Endothelial cell of umbilical vein (primary cell): ENCODE results near the gene PHACTR1. TPM values are rescaled to one million over a fixed set of nuclear protein-coding genes. Genes with fewer than 3 reads are reported as not detected.

Experiments used
- BruUV-seq: library from RNA; stranded (reverse); fragments of 400-500 nt; replicated peaks from 2 replicates; lab custom pipeline; 2021; lab: Mats Ljungman, UMichigan
- CTCF ChIA-PET: fragments of 300-600, 350-600 bp; sonication (Branson Sonifier 250); formaldehyde crosslinking; loops from one replicate; lab custom pipeline; 2021; ENCODE audit warnings: antibody characterized with exemption, inconsistent platforms; lab: Charles Lee
- POLR2A ChIA-PET: fragments of 300-600, 350-600 bp; sonication (Branson Sonifier 250); formaldehyde crosslinking; loops from one replicate; lab custom pipeline; 2021; ENCODE audit warnings: antibody characterized with exemption, inconsistent platforms; lab: Charles Lee
- DNase-seq: peaks from one replicate; pipeline ENCODE4 v3.0.0-alpha.2; 2011; ENCODE audit warnings: low read depth, low spot score
- FAIRE-seq: peaks from 2 replicates; lab custom pipeline; 2011; peaks lifted over from hg19 to GRCh38; lab: Jason Lieb, UNC
- H2AFZ ChIP-seq: 2 replicates; pipeline ENCODE4 v1.6.0; 2012; ENCODE audit warnings: low read depth, low read length, control low read depth, inconsistent platforms
- H3K27ac ChIP-seq: 2 replicates; pipeline ENCODE4 v1.5.1; 2011; ENCODE audit warnings: low read depth, mild to moderate bottlenecking, control low read depth, low read length, moderate library complexity; ENCODE audit not compliant: insufficient read depth
- H3K27me3 ChIP-seq, 2 experiments: 2 replicates each; pipeline versions ENCODE4 v1.6.0 to v1.6.1; 2011; ENCODE audit warnings: low read length in 2 of 2, mixed read lengths in 1 of 2; ENCODE audit not compliant: control insufficient read depth in 2 of 2, insufficient read depth in 2 of 2
- H3K36me3 ChIP-seq, 2 experiments: 2 replicates in 1 of 2; 3 replicates in 1 of 2; pipeline ENCODE4 v1.5.1; 2011; ENCODE audit warnings: low read length in 2 of 2, mild to moderate bottlenecking in 1 of 2, moderate library complexity in 1 of 2; ENCODE audit not compliant: control insufficient read depth in 2 of 2, insufficient read depth in 2 of 2; ENCODE audit errors: extremely low read depth in 1 of 2
- H3K4me1 ChIP-seq: 3 replicates; pipeline ENCODE4 v1.5.1; 2011; ENCODE audit warnings: mild to moderate bottlenecking, low read length; ENCODE audit not compliant: control insufficient read depth, insufficient read depth; ENCODE audit errors: extremely low read depth
- H3K4me2 ChIP-seq: 2 replicates; pipeline ENCODE4 v1.6.1; 2011; ENCODE audit warnings: low read length, control low read depth, mixed read lengths; ENCODE audit not compliant: insufficient read depth
- H3K4me3 ChIP-seq, 3 experiments: fragments of 200-600 bp in 1 of 3; sonication (generic), shearing (Covaris generic) in 1 of 3; replicated peaks in 1 of 3; 2 replicates each; pipeline ENCODE4 v1.5.1; 2011 to 2016; ENCODE audit warnings: control low read depth in 3 of 3, low read length in 3 of 3, mild to moderate bottlenecking in 2 of 3, inconsistent platforms in 1 of 3, low read depth in 1 of 3, moderate library complexity in 1 of 3; ENCODE audit not compliant: insufficient read depth in 1 of 3
- H3K79me2 ChIP-seq: 2 replicates; pipeline ENCODE4 v1.6.0; 2012; ENCODE audit warnings: low read length, inconsistent platforms; ENCODE audit not compliant: control insufficient read depth, insufficient read depth
- H3K9ac ChIP-seq: replicated peaks from 2 replicates; pipeline ENCODE3; 2011; ENCODE audit warnings: low read length, control low read depth; ENCODE audit not compliant: insufficient read depth; ENCODE audit errors: extremely low read depth
- H3K9me1 ChIP-seq: replicated peaks from 3 replicates; pipeline ENCODE4 v1.6.0; 2011; ENCODE audit warnings: mild to moderate bottlenecking, low read length; ENCODE audit not compliant: control insufficient read depth, insufficient read depth; ENCODE audit errors: extremely low read depth
- H3K9me3 ChIP-seq: replicated peaks from 2 replicates; pipeline ENCODE4 v1.5.1; 2012; ENCODE audit warnings: low read length, inconsistent platforms; ENCODE audit not compliant: control insufficient read depth, insufficient read depth
- H4K20me1 ChIP-seq: replicated peaks from 2 replicates; pipeline ENCODE3; 2011; ENCODE audit warnings: mild to moderate bottlenecking, low read length; ENCODE audit not compliant: control insufficient read depth, insufficient read depth; ENCODE audit errors: extremely low read depth
- CTCF ChIP-seq, 2 donors: IDR thresholded peaks; 1 replicate in 1 of 2; 2 replicates in 1 of 2; pipeline ENCODE4 v1.5.1; 2011; ENCODE audit warnings: low read length in 2 of 2, mild to moderate bottlenecking in 2 of 2, moderate library complexity in 2 of 2, control low read depth in 1 of 2, inconsistent platforms in 1 of 2, low read depth in 1 of 2; ENCODE audit not compliant: insufficient read depth in 1 of 2; ENCODE audit errors: extremely low read depth in 1 of 2
- EZH2 ChIP-seq: IDR thresholded peaks from 2 replicates; pipeline ENCODE4 v1.6.1; 2012; ENCODE audit warnings: borderline replicate concordance, low read depth, mild to moderate bottlenecking, moderate library complexity, low read length, inconsistent platforms; ENCODE audit not compliant: severe bottlenecking
- FOS ChIP-seq: IDR thresholded peaks from 2 replicates; pipeline ENCODE4 v1.6.1; 2011; ENCODE audit warnings: mild to moderate bottlenecking, low read length, moderate library complexity, borderline replicate concordance; ENCODE audit not compliant: insufficient read depth
- GATA2 ChIP-seq: IDR thresholded peaks from 2 replicates; pipeline ENCODE4 v1.7.0; 2011; ENCODE audit warnings: low read depth, mild to moderate bottlenecking, moderate library complexity, mixed read lengths, low read length; ENCODE audit not compliant: insufficient read length, insufficient read depth
- JUN ChIP-seq: IDR thresholded peaks from 2 replicates; pipeline ENCODE4 v1.6.1; 2011; ENCODE audit warnings: borderline replicate concordance, low read depth; ENCODE audit not compliant: insufficient read length, insufficient read depth
- MAX ChIP-seq: IDR thresholded peaks from 2 replicates; pipeline ENCODE4 v1.6.1; 2011; ENCODE audit not compliant: insufficient read depth, insufficient read length
- MYC ChIP-seq: IDR thresholded peaks from one replicate; pipeline ENCODE4 v1.6.1; 2011; ENCODE audit warnings: mild to moderate bottlenecking, low read depth, low read length
- POLR2A ChIP-seq: IDR thresholded peaks from 2 replicates; pipeline ENCODE4 v1.6.1; 2012; ENCODE audit warnings: low read depth, mild to moderate bottlenecking, control low read depth, low read length
- POLR2AphosphoS5 ChIP-seq: IDR thresholded peaks from 2 replicates; pipeline ENCODE4 v1.6.1; 2012; ENCODE audit warnings: low read depth, mild to moderate bottlenecking, control low read depth, low read length, moderate library complexity; ENCODE audit not compliant: insufficient read depth
- dilution Hi-C: fragments of 300-500 bp; cut with MboI; formaldehyde crosslinking; loops from one replicate; pipeline ENCODE4 v1.15.0; 2019; ENCODE audit warnings: low sequenced_read_pairs; ENCODE audit not compliant: extremely low pct_ligation_motif_present
- intact Hi-C: fragments of 100-400 bp; cut with micrococcal nuclease; formaldehyde crosslinking; loops from one replicate; pipeline ENCODE4 v1.10.0; 2022
- polyA plus RNA-seq, 4 experiments: library from polyadenylated mRNA; depleted of rRNA in 3 of 4; stranded (reverse) in 3 of 4; unstranded in 1 of 4; fragments of >200 nt; gene quantifications; 2 replicates each; pipeline versions ENCODE4 v1.2.1 to v1.2.3, GENCODE V29; 2011 to 2012; ENCODE audit warnings: missing spikeins in 1 of 4
- total RNA-seq: library from RNA; stranded (reverse); gene quantifications from 2 replicates; pipeline ENCODE4 v1.2.3, GENCODE V29; 2021

PHACTR1 gene
- total and polyA plus RNA-seq, 2 donors (not counting 3 experiments of a cell fraction or from before 2014, with no cell fraction given) = 2.4 to 23.2 TPM

- H3K36me3 ChIP-seq = no peaks in the 10 kb centered on the region
- no peaks in the 10 kb centered on the region for H3K4me1 ChIP-seq
- no TSS peak for BruUV-seq
- no peaks in the 10 kb centered on the region for H3K27me3 ChIP-seq
- intact Hi-C loops (no loop called here), dilution Hi-C loops (no loop called here)
- no peaks in the 10 kb centered on the region for H3K9me3 ChIP-seq
- no peaks in the 10 kb centered on the region for H4K20me1 ChIP-seq
- no peak overlapping the region for H3K4me2 ChIP-seq
- H3K9me1 ChIP-seq = no peaks in the 10 kb centered on the region
- no peak overlapping the region for H3K27ac ChIP-seq
- no peaks in the 10 kb centered on the region for H3K79me2 ChIP-seq
- H3K9ac ChIP-seq = no peak overlapping the region
- H2AFZ ChIP-seq = no peak overlapping the region
- CTCF ChIA-PET = interaction anchor here (0.6 kb wide), 1 partner anchor 8 kb away, joined by 4 read pairs; no protein-coding TSS in a partner anchor
- POLR2A ChIA-PET = no interaction called here
- no peak overlapping the region for H3K4me3 ChIP-seq
- FAIRE-seq (no peak), DNase-seq (no peak)
- TF ChIP-seq JUN = no peak
- TF ChIP-seq GATA2 = no peak
- no peak for TF ChIP-seq FOS
- TF ChIP-seq POLR2A = no peak
- TF ChIP-seq EZH2 = no peak
Measured at GRCh38 chr6:13283331-13283730, 566.8 kb downstream of the PHACTR1 start.

GRCh38 chr6:13284646-13285045, 568.1 kb downstream of the PHACTR1 start:
- ChIA-PET CTCF (no interaction called here), POLR2A (no interaction called here)
- FAIRE-seq = no peak
- no peaks in the 10 kb centered on the region for H3K9me1 ChIP-seq
- no peak for TF ChIP-seq EZH2
- TF ChIP-seq MYC = no peak
- TF ChIP-seq MAX = no peak
- no peak for TF ChIP-seq JUN
- TF ChIP-seq GATA2 = no peak
- no peak for TF ChIP-seq CTCF (IDR thresholded peaks at IDR 0.05; ENCODE audit: extremely low read depth in 1 of 2, insufficient read depth in 1 of 2, low read depth in 1 of 2, low read length in 2 of 2)
- no peak for TF ChIP-seq FOS
- TF ChIP-seq POLR2A = no peak
- no peak for TF ChIP-seq POLR2AphosphoS5
- peak; percentile 35 for DNase-seq
- no TSS peak for BruUV-seq
- no peaks in the 10 kb centered on the region for H4K20me1 ChIP-seq
- intact Hi-C loops = no loop called here
- H2AFZ ChIP-seq = no peak overlapping the region
- H3K27me3 ChIP-seq = no peaks in the 10 kb centered on the region
- no peaks in the 10 kb centered on the region for H3K36me3 ChIP-seq
- H3K27ac ChIP-seq = no peak overlapping the region
- H3K79me2 ChIP-seq = no peaks in the 10 kb centered on the region
- no peaks in the 10 kb centered on the region for H3K4me1 ChIP-seq
- H3K4me2 ChIP-seq = no peak overlapping the region
- H3K9me3 ChIP-seq = no peaks in the 10 kb centered on the region
- dilution Hi-C loops = no loop called here
- H3K9ac ChIP-seq = no peak overlapping the region
- no peak overlapping the region for H3K4me3 ChIP-seq
